BE2C (cell line): Measurements from ENCODE around the gene MSL2.
"Not testable (repeated sequence)": the region's sequence is repeated elsewhere in the genome, so short reads cannot be mapped to it uniquely, and the experiment has no call there.

Experiments used
- DNase-seq: peaks from one replicate; pipeline ENCODE4 v3.0.0-alpha.2; 2020
- H3K27me3 ChIP-seq: fragments of 250-450 bp; sonication (Bioruptor Pico); 2 replicates; pipeline ENCODE4 v1.5.1; 2020; ENCODE audit warnings: mild to moderate bottlenecking
- H3K36me3 ChIP-seq: fragments of 250-450 bp; sonication (Bioruptor Pico); 2 replicates; pipeline ENCODE4 v1.5.1; 2020; ENCODE audit warnings: mild to moderate bottlenecking
- H3K4me1 ChIP-seq: fragments of 250-450 bp; sonication (Bioruptor Pico); 2 replicates; pipeline ENCODE4 v1.5.1; 2020
- H3K4me3 ChIP-seq: 2 replicates; pipeline ENCODE4 v1.5.1; 2011; ENCODE audit warnings: low read depth, low read length
- H3K9me3 ChIP-seq: fragments of 250-450 bp; sonication (Bioruptor Pico); 2 replicates; pipeline ENCODE4 v1.5.1; 2020
- CTCF ChIP-seq: IDR thresholded peaks from 2 replicates; pipeline ENCODE4 v1.5.1; 2012; ENCODE audit warnings: mild to moderate bottlenecking, low read depth, low read length

The MSL2 gene

GRCh38 chr3:136173939-136174490 lies 22.1 kb downstream of the MSL2 start:
- no peaks in the 10 kb centered on the region; the same call in 1 of the 2 replicates for H3K36me3 ChIP-seq

GRCh38 chr3:136171097-136171542 lies 25.0 kb downstream of the MSL2 start:
- DNase-seq: no peak
- Histone ChIP-seq H3K4me1 (peaks cover 4% of the 10 kb centered on the region; the same call in 1 of the 2 replicates), H3K4me3 (no peak overlapping the region)

More at GRCh38 chr3:136173939-136174490, 22.1 kb downstream of the MSL2 start:
- Histone ChIP-seq H3K27me3 (no peaks in the 10 kb centered on the region; the same call in 1 of the 2 replicates), H3K4me1 (peaks cover 4% of the 10 kb centered on the region; the same call in 1 of the 2 replicates), H3K4me3 (no peak overlapping the region), H3K9me3 (no peaks in the 10 kb centered on the region)
- DNase-seq: no peak
- TF ChIP-seq CTCF: no peak

GRCh38 chr3:136168236-136168635 lies 27.9 kb downstream of the MSL2 start:
- not testable (repeated sequence) for H3K27me3 ChIP-seq

More at GRCh38 chr3:136171097-136171542, 25.0 kb downstream of the MSL2 start:
- H3K27me3 ChIP-seq: no peaks in the 10 kb centered on the region
- no peak for TF ChIP-seq CTCF
- H3K9me3 ChIP-seq: no peaks in the 10 kb centered on the region
- no peaks in the 10 kb centered on the region for H3K36me3 ChIP-seq

GRCh38 chr3:136166507-136166906 lies 29.6 kb downstream of the MSL2 start:
- TF ChIP-seq CTCF: no peak
- Histone ChIP-seq H3K9me3 (no peaks in the 10 kb centered on the region), H3K4me1 (no peaks in the 10 kb centered on the region), H3K4me3 (no peak overlapping the region), H3K36me3 (no peaks in the 10 kb centered on the region), H3K27me3 (no peaks in the 10 kb centered on the region)
- DNase-seq: no peak

More at GRCh38 chr3:136168236-136168635, 27.9 kb downstream of the MSL2 start:
- DNase-seq, H3K4me3 ChIP-seq, H3K4me1 ChIP-seq, H3K36me3 ChIP-seq, H3K9me3 ChIP-seq: not testable (repeated sequence)

- not testable (repeated sequence) for H3K9me3 ChIP-seq, H3K27me3 ChIP-seq, H3K4me1 ChIP-seq, DNase-seq, H3K4me3 ChIP-seq, H3K36me3 ChIP-seq
These were observed 32.5 kb downstream of the MSL2 start for GRCh38 chr3:136163607-136164006.

- no peak for DNase-seq
- H3K4me3 ChIP-seq: no peak overlapping the region
- H3K27me3 ChIP-seq: no peaks in the 10 kb centered on the region
- no peaks in the 10 kb centered on the region for H3K36me3 ChIP-seq
- H3K4me1 ChIP-seq: no peaks in the 10 kb centered on the region
- TF ChIP-seq CTCF: no peak
- no peaks in the 10 kb centered on the region for H3K9me3 ChIP-seq
These were observed 33.8 kb downstream of the MSL2 start for GRCh38 chr3:136162322-136162721.

GRCh38 chr3:136161516-136161915 lies 34.6 kb downstream of the MSL2 start:
- DNase-seq: no peak
- Histone ChIP-seq H3K9me3 (no peaks in the 10 kb centered on the region), H3K4me3 (no peak overlapping the region), H3K36me3 (no peaks in the 10 kb centered on the region), H3K27me3 (no peaks in the 10 kb centered on the region), H3K4me1 (no peaks in the 10 kb centered on the region)
- no peak for TF ChIP-seq CTCF
